Pancreas (tissue), 10 donors: ENCODE results near the gene PLCXD1. TPM values are rescaled to one million over a fixed set of nuclear protein-coding genes. Genes with fewer than 3 reads are reported as not detected.
"Not testable (repeated sequence)": the region's sequence is repeated elsewhere in the genome, so short reads cannot be mapped to it uniquely, and the experiment has no call there.

ENCODE experiments used
- ATAC-seq, 4 donors: fragments of 200-7000 bp; cut with Tn5 transposase; one replicate each; pipeline versions ENCODE4 v1.8.0 to v1.9.1; 2020; ENCODE audit warnings: mild to moderate bottlenecking in 4 of 4, moderate library complexity in 4 of 4
- DNase-seq, 6 donors: peaks; one replicate each; pipeline ENCODE4 v3.0.0-alpha.2; 2020
- FAIRE-seq: peaks from 2 replicates; lab custom pipeline; 2012; peaks lifted over from hg19 to GRCh38; lab: Jason Lieb, UNC
- H3K27ac ChIP-seq, 4 donors: fragments of 200-600 bp; sonication (generic); 1 replicate in 3 of 4; 2 replicates in 1 of 4; pipeline versions ENCODE4 v1.5.0 to v1.8.0; 2020
- H3K27me3 ChIP-seq, 4 donors: fragments of 200-600 bp; one replicate each; pipeline ENCODE4 v1.8.0; 2021
- H3K36me3 ChIP-seq, 3 donors: fragments of 200-600 bp; sonication (generic) in 1 of 3; one replicate each; pipeline versions ENCODE4 v1.5.0 to v1.8.0; 2020 to 2021
- H3K4me1 ChIP-seq, 3 donors: fragments of 200-600 bp; one replicate each; pipeline ENCODE4 v1.8.0; 2021
- H3K4me3 ChIP-seq, 4 donors: fragments of 200-600 bp; sonication (generic) in 2 of 4; one replicate each; pipeline versions ENCODE4 v1.5.0 to v1.8.0; 2020 to 2021
- H3K9me3 ChIP-seq, 4 donors: fragments of 200-600 bp; one replicate each; pipeline ENCODE4 v1.8.0; 2021
- CTCF ChIP-seq, 4 donors: fragments of 200-600 bp; sonication (generic) in 3 of 4; IDR thresholded peaks; one replicate each; pipeline versions ENCODE4 v1.5.0 to v1.8.0; 2021; ENCODE audit warnings: antibody characterized with exemption in 4 of 4
- WGBS, 2 donors: extraction: QIAGEN DNeasy Blood & Tissue Kit; methylation state at CpG; one replicate each; pipeline ENCODE4 v1.1.7; 2013; 5-methylcytosine and 5-hydroxymethylcytosine counted together
- intact Hi-C, 3 donors: fragments of 100-400 bp; cut with DNase I; formaldehyde crosslinking; loops; one replicate each; pipeline versions ENCODE4 v1.11.1 to v1.14.2; 2022
- polyA plus RNA-seq, 2 donors: library from polyadenylated mRNA; stranded (reverse); fragments of 200-250 nt; gene quantifications; one replicate each; pipeline ENCODE4 v1.2.3, GENCODE V29; 2013
- total RNA-seq, 6 donors: library from RNA; stranded (reverse); fragmentation: NEBNext Ultra II Directional in 4 of 6; extraction: Animal tissue kit (Norgen Biotek cat#: 25700) in 4 of 6; gene quantifications; one replicate each; pipeline versions ENCODE4 v1.2.1 to v1.2.4, GENCODE V29; 2021 to 2023
- donor health status: healthy with polysubstance abuse.
- donor health status: DM: no; HTN: no; CAD: no; lungs with moderate emphysema.
- donor health status: DM: no; HTN: no; CAD: no.
- donor health status: control.
- donor health status: control.
- donor health status: Bipolar disorder and iron deficiency.
- donor health status: DM: yes; HTN: yes; CAD: no.
- donor health status: DM: no; HTN: no; CAD: no.
- donor health status: DM: no; HTN: no; CAD: no.
- donor health status: DM: yes; HTN: yes; CAD: no.

Gene PLCXD1
- total and polyA plus RNA-seq, 8 donors = 3.5 to 17.8 (median 6.1) TPM

GRCh38 chrX:329291-329910, 48.2 kb downstream of the PLCXD1 start:
- Histone ChIP-seq H3K9me3 (no peaks in the 10 kb centered on the region), H3K27me3 (peaks cover 0 to 4% (median 0%) of the 10 kb centered on the region in 4 donors), H3K36me3 (no peaks in the 10 kb centered on the region), H3K4me1 (no peaks in the 10 kb centered on the region), H3K4me3 (no peak overlapping the region), H3K27ac (no peak overlapping the region)
- intact Hi-C loops = no loop called here
- no peak for TF ChIP-seq CTCF (IDR thresholded peaks at IDR 0.05)
- FAIRE-seq (no peak), ATAC-seq (no peak), DNase-seq (peak in 3 of 6 donors; percentile 9 to 63 (median 27))
- 80 to 84% methylated on average over 11 to 18 of the region's 23 CpGs for WGBS, 2 donors

GRCh38 chrX:330141-330725, 49.1 kb downstream of the PLCXD1 start:
- DNase-seq = peak in 1 of 6 donors; percentile 40
- 68 to 75% methylated on average over 29 of the region's 29 CpGs for WGBS, 2 donors

GRCh38 chrX:330726-331150, 49.6 kb downstream of the PLCXD1 start:
- FAIRE-seq (no peak), ATAC-seq (no peak), DNase-seq (peak in 3 of 6 donors; percentile 28 to 75 (median 58))
- Histone ChIP-seq H3K9me3 (no peaks in the 10 kb centered on the region), H3K27ac (no peak overlapping the region), H3K4me3 (peak overlapping the region in 1 of 4 donors; percentile 26), H3K4me1 (no peaks in the 10 kb centered on the region), H3K36me3 (no peaks in the 10 kb centered on the region), H3K27me3 (peaks cover 0 to 4% (median 0%) of the 10 kb centered on the region in 4 donors)
- 16 to 50% methylated on average over 14 to 28 of the region's 28 CpGs for WGBS, 2 donors
- intact Hi-C loops = no loop called here
- no peak for TF ChIP-seq CTCF (IDR thresholded peaks at IDR 0.05)

More at GRCh38 chrX:330141-330725, 49.1 kb downstream of the PLCXD1 start:
- H3K9me3 ChIP-seq, H3K36me3 ChIP-seq, H3K4me3 ChIP-seq, H3K27me3 ChIP-seq, H3K4me1 ChIP-seq, intact Hi-C loops, ATAC-seq, H3K27ac ChIP-seq, FAIRE-seq: not testable (repeated sequence)

- peak in 3 of 6 donors; percentile 21 to 77 (median 70) for DNase-seq
- no peak for TF ChIP-seq CTCF (IDR thresholded peaks at IDR 0.05)
- Histone ChIP-seq H3K27ac (no peak overlapping the region), H3K36me3 (no peaks in the 10 kb centered on the region), H3K9me3 (no peaks in the 10 kb centered on the region), H3K27me3 (peaks cover 0 to 4% (median 0%) of the 10 kb centered on the region in 4 donors), H3K4me3 (peak overlapping the region in 1 of 4 donors; percentile 26), H3K4me1 (no peaks in the 10 kb centered on the region)
- peak in 3 of 4 donors; percentile 50 to 67 (median 50) for ATAC-seq
- FAIRE-seq = no peak
- intact Hi-C loops = no loop called here
- WGBS, 2 donors = 5 to 14% methylated on average over 46 to 51 of the region's 51 CpGs
These were observed 50.1 kb downstream of the PLCXD1 start for GRCh38 chrX:331151-331824.

GRCh38 chrX:331825-332495, 50.8 kb downstream of the PLCXD1 start:
- Histone ChIP-seq H3K4me3 (no peak overlapping the region), H3K4me1 (no peaks in the 10 kb centered on the region), H3K27me3 (peaks cover 0 to 4% (median 0%) of the 10 kb centered on the region in 4 donors), H3K27ac (no peak overlapping the region), H3K36me3 (no peaks in the 10 kb centered on the region), H3K9me3 (no peaks in the 10 kb centered on the region)
- 51 to 61% methylated on average over 33 to 35 of the region's 35 CpGs for WGBS, 2 donors
- intact Hi-C loops = no loop called here
- no peak for FAIRE-seq
- DNase-seq = peak in 2 of 6 donors; percentile 20 to 63
- ATAC-seq = peak in 3 of 4 donors; percentile 12 to 17 (median 17)
- no peak for TF ChIP-seq CTCF (IDR thresholded peaks at IDR 0.05)
